HG03520 (cell line): ENCODE measurements around the gene ADARB2.
"Not testable (repeated sequence)": the region's sequence is repeated elsewhere in the genome, so short reads cannot be mapped to it uniquely, and the experiment has no call there.

Source experiments
- ATAC-seq: cut with Tn5 transposase; IDR thresholded peaks from one replicate; pipeline ENCODE4 v1.9.1; 2021; ENCODE audit warnings: mild to moderate bottlenecking, moderate library complexity; ENCODE audit not compliant: unreplicated experiment

The ADARB2 gene

DNA sequence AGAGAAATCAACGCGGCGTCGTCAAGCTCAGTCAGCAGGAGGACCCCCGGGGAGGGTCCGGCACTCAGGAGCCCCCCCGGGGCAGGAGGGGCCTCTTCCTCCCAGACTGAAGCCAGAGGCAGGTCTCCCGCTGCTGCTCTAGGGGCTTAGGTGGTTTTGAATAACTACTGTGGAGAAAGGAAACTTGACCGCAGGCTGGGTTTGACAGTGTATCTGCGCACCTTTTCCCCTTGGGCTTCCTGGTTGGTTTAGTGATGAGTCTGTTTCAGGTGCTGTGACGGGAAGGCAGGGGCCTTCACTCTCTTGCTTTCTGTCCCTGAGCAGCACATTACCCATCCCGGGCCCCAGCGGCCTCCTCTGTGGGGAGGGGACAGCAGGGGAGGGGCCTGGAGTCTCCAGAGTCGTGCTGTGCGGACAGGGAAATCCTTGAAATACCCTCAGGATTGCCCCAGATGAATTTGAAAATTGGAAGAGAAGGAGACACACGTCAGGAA, 262.2 kb downstream of the ADARB2 start:
- ATAC-seq, result no peak

DNA sequence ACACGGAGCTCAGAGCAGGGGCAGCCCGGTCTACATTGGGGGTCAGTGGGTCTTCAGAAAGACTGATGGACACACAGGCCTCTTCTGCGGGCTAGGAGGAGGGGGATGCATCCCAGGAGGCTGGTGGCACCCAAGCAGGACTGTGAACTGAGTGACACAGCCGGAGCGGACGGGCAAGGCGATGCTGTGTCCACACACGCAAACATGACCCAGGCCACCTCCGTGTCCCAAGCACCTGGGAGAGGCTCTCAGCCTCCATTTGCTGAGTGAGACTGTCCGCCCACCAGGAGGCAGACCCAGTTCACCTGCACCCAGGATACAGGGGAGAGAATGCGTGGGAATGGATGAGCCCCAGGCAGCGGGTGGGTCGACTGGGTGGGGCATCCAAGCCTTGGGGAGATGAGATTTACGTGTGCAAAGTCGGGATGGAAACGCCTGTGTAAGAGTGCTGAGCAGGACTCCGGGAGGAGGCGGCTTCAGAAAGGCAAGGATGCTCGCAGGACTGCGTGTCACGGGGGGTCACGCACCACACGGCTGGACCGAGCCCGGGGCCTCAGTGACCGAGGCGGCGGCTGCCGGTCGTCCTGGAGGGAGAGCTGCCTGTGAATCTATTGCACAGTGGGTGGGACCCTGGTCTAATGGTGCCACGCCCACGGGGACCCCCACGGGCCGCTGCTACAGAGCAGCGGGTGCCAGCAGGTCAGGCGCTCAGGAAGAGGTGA, 262.8 kb downstream of the ADARB2 start:
- ATAC-seq, result no peak

- ATAC-seq, result no peak
These were observed 263.5 kb downstream of the ADARB2 start for GRCh38 chr10:1473874-1474273.

GRCh38 chr10:1472178-1472958, 265.0 kb downstream of the ADARB2 start:
- ATAC-seq, result no peak

GRCh38 chr10:1468811-1469210, 268.5 kb downstream of the ADARB2 start:
- ATAC-seq, result no peak

DNA sequence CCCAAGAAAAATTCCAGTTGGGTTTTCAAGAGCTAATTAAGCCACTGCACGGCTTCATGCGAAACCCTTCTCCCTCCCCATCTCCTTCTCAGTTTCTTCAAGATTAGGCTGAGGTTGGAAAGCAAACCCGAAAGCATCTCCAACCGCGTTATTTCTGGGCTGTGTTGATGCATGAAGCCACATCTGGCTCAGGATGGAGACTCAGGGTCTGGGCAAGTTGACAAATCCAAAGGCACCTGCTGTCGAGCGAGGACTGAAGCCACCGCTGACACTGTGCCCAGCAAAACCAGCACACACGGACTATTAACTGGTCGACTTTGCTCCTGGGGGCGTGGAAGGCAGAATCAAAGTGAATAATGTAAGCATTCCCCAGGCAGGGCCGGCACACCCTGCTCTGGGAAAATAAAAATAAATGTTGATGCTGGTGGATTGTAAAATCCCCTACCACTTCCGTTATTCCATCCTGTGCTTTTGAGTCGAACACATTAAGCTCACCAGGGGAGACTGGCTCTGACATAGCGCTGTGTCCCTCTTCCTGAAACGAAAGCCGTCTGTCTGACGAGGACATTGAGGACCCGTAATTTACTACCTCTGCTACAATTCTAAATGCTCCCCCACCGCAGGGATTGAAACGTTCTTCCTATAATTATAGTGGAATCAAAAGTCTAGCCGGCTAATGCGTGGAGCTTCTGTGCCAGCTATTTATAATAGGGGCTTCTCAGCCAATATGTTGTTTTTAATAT, 269.8 kb downstream of the ADARB2 start:
- ATAC-seq, result no peak

DNA sequence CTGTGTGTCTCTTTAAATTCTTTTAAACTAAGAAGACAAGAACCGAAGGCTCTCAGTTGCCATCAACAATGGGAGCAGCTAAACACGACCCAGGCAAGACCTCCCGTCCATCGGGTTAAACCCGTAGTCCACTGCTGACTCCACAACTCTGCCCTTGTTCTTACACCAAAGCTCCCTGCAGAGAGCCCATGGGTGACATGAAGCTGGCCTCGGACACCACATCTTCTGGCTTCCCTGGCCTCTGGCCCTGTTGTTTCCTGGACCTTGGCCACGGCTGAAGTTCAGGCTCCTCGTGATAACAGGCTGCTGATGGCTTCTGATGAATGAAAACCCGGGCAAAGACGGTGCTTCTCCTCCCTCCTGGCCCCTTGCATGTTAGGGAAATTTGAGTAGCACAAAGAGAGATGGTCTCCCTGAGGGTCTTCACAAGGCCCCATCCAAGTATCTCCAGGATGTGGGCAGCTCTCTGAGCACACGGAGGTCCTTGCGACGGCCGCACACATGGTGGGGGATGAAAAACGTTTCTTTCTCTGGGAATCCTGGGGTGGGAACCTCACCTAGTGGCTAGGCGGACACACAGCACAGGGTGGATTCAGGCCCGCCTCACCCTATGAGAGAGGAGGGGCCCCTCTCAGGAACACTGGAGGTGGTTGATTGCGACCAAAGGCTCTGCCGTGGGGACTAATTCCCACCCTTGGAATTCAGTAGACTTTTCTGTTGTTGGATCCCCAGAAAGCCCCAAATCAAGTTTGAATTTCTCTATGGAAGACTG, 271.1 kb downstream of the ADARB2 start:
- ATAC-seq, result no peak

DNA sequence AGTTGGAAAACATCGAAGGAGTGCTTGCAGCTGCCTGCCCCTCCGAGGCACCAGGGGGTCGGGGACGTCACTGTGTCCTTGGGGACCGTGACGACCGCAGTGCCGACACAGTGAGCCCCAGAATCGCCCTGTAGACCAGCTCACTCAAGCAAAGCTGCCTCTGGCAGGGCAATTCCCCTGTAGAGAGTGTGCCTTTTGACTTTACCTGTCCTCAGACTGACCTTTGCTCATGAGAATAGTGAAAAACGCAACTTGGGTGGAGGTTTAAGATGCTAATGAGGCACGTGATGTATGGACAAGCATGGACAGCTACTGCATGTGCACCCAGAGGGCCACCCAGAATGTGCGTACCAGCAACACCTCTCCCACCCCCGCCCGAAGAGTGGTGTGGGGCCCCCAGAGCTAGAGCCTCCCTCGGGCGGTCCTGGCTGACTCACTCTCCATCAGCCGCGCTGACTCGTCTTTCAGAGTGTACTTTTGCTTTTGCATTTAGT, 271.9 kb downstream of the ADARB2 start:
- peak; percentile 76 for ATAC-seq

- no peak for ATAC-seq
These were observed 272.4 kb downstream of the ADARB2 start for GRCh38 chr10:1464881-1465417.

- ATAC-seq, result not testable (repeated sequence)
These were observed 273.4 kb downstream of the ADARB2 start for GRCh38 chr10:1463971-1464370.

DNA sequence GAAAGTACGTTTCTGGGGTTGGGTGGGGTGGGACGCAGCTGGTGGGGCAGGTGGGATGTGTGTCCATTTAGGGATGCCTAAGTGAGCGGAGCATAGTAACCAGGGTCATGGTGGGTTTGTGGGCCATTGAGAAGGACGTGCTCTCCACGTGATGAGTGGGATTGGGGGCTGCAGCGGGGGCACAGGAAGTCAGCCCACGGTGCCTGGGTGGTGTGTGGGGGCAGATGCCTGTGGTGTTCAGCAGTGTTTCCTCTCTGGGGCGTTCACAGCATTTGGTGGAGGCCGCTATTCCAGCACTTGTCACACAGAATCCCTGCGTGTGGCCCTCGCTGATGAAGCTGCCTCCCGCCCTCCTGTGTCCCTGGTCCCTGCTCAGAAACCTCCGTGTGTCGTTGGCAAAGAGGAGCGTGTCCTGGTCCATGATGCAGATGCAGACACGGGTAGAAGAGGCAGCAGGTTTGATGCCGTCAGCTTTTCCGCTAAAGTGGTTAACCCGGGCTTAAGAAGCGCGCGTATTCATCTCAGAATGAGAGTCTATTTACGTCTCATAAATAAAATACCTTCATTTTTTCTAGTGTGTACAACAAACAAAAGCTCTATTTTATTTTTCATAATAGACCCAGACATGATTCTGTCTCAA, 274.2 kb downstream of the ADARB2 start:
- ATAC-seq, result no peak

DNA sequence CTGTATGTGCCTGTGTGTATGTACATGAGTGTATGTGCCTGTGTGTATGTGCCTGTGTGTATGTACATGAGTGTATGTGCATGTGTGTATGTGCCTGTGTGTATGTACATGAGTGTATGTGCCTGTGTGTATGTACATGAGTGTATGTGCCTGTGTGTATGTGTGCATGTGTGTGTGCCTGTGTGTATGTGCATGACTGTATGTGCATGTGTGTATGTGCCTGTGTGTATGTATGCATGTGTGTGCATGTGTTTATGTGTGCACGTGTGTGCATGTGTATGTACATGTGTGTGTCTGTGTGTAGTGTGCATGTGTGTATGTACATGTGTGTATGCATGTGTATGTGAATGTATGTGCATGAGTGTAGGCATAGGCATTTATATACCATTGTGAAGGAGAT, 274.8 kb downstream of the ADARB2 start:
- no peak for ATAC-seq

DNA sequence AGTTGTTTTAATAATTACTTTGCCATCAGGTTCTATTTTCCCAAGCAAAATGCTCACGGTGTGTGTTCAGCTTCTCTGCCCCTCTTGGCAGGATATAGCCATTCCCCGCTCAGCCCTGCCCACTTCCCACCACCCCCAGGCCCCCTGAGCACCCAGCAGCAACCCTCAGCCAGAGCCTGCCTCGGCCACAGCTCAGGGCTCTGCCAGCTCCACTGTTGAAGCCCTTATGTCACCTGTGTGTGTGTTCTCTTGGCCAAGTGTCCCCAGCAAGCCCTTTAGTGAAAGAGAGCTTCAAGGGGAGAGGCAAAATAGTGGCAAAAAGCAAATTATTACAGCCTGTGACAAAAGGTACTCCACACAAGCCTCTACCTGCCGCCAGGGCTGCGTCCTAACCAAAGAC, 275.3 kb downstream of the ADARB2 start:
- no peak for ATAC-seq

GRCh38 chr10:1461016-1461415, 276.3 kb downstream of the ADARB2 start:
- ATAC-seq, result no peak

GRCh38 chr10:1459664-1460063, 277.7 kb downstream of the ADARB2 start:
- not testable (repeated sequence) for ATAC-seq

- ATAC-seq, result no peak
These were observed 282.4 kb downstream of the ADARB2 start for GRCh38 chr10:1454951-1455350.

- ATAC-seq, result peak; percentile 99
These were observed 282.9 kb downstream of the ADARB2 start for GRCh38 chr10:1454428-1454827.

DNA sequence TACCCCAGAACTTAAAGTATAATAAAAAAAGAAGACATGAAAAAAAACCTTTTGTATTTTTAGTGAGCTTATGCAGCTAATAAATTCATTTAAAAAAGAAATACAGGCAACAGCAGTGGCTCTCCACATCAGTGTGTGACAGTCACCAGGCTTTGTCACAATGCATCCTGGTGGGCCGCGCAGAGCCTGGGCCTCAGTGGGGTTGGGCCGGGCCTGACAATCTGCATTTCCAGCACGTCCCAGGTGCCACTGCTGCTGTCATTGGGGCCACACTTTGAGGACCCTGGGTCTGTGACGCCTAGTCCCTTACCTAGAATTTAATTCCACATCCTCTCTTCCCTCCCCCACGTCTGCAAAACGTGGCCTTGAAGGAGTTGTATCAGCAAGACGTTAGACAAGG, 284.5 kb downstream of the ADARB2 start:
- no peak for ATAC-seq

DNA sequence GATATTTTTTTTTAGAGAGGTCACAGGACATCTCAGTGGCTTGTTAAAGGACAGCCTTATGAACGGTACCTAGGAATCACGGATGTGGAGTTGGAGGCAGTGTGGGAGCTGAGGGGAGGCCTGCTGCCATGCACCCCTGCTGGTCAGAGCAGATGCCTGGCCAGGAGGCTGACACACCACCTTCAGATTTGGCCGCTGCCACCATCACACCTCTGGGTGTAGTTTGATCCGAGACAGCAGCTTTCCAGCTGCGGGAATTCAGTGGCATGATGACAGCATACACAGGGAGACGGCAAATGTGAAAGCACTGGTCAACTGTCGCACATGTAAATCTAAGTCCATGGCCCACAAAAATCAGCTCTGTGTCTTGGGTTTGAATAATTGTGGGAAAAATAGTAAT, 285.4 kb downstream of the ADARB2 start:
- ATAC-seq, result no peak

- ATAC-seq, result no peak
These were observed 285.9 kb downstream of the ADARB2 start for GRCh38 chr10:1451362-1451888.
